Activated CD4-positive, alpha-beta memory T cell treated with anti-CD3 and anti-CD28 coated beads for 36 hours (primary cell): ENCODE results near the gene GLYR1. TPM values are rescaled to one million over a fixed set of nuclear protein-coding genes. Genes with fewer than 3 reads are reported as not detected.

Source experiments
- CTCF ChIA-PET: fragments of 350-600 bp; sonication (Branson Sonifier 250); formaldehyde crosslinking; loops from one replicate; lab custom pipeline; 2021; ENCODE audit warnings: antibody characterized with exemption, inconsistent platforms; lab: Charles Lee
- POLR2A ChIA-PET: fragments of 350-600 bp; sonication (Branson Sonifier 250); formaldehyde crosslinking; loops from one replicate; lab custom pipeline; 2021; ENCODE audit warnings: antibody characterized with exemption; lab: Charles Lee
- DNase-seq: peaks from one replicate; pipeline ENCODE4 v3.0.0-alpha.2; 2020
- H3K27ac Mint-ChIP-seq: one replicate; pipeline ENCODE4 v1.8.0; 2021; ENCODE audit warnings: mixed read lengths
- H3K27me3 Mint-ChIP-seq: one replicate; pipeline ENCODE4 v1.8.0; 2021; ENCODE audit warnings: mixed read lengths
- H3K36me3 Mint-ChIP-seq: one replicate; pipeline ENCODE4 v1.8.0; 2021; ENCODE audit warnings: mixed read lengths
- H3K4me1 Mint-ChIP-seq: one replicate; pipeline ENCODE4 v1.8.0; 2021; ENCODE audit warnings: low read depth, mixed read lengths
- H3K4me3 Mint-ChIP-seq: one replicate; pipeline ENCODE4 v1.8.0; 2021; ENCODE audit warnings: mild to moderate bottlenecking, mixed read lengths
- H3K9me3 Mint-ChIP-seq: one replicate; pipeline ENCODE4 v1.8.0; 2021; ENCODE audit warnings: mixed read lengths
- intact Hi-C: fragments of 100-400 bp; cut with micrococcal nuclease; formaldehyde crosslinking; loops from one replicate; pipeline ENCODE4 v1.15.1; 2023
- total RNA-seq, 2 experiments: library from RNA; stranded (reverse); gene quantifications; one replicate each; pipeline ENCODE4 v1.2.3, GENCODE V29; 2021

The GLYR1 gene
- total RNA-seq, 2 experiments from 2014 or later: 71.6 to 73.3 TPM

- no peaks in the 10 kb centered on the region for H3K27me3 Mint-ChIP-seq
- POLR2A ChIA-PET: interaction anchor here (0.8 kb wide), 1 partner anchor 18 kb away, joined by 3 read pairs; no protein-coding TSS in a partner anchor
- H3K4me1 Mint-ChIP-seq: no peaks in the 10 kb centered on the region
- H3K36me3 Mint-ChIP-seq: peaks cover 42% of the 10 kb centered on the region
- intact Hi-C loops: no loop called here
- no peak overlapping the region for H3K4me3 Mint-ChIP-seq
- H3K27ac Mint-ChIP-seq: no peak overlapping the region
- no peaks in the 10 kb centered on the region for H3K9me3 Mint-ChIP-seq
- no peak for DNase-seq
- CTCF ChIA-PET: no interaction called here
Observed at GRCh38 chr16:4874666-4875065, 27.6 kb upstream of the GLYR1 start.

GRCh38 chr16:4873091-4873490 lies 26.0 kb upstream of the GLYR1 start:
- Mint-ChIP-seq H3K4me3 (no peak overlapping the region), H3K9me3 (no peaks in the 10 kb centered on the region), H3K4me1 (no peaks in the 10 kb centered on the region), H3K27ac (no peak overlapping the region), H3K36me3 (peaks cover 44% of the 10 kb centered on the region), H3K27me3 (no peaks in the 10 kb centered on the region)
- ChIA-PET CTCF (no interaction called here), POLR2A (no interaction called here)
- no peak for DNase-seq
- intact Hi-C loops: no loop called here

- H3K4me3 Mint-ChIP-seq: no peak overlapping the region
- DNase-seq: no peak
- intact Hi-C loops: no loop called here
- peaks cover 2% of the 10 kb centered on the region for H3K4me1 Mint-ChIP-seq
- ChIA-PET POLR2A (no interaction called here), CTCF (no interaction called here)
- peaks cover 35% of the 10 kb centered on the region for H3K36me3 Mint-ChIP-seq
- H3K27ac Mint-ChIP-seq: no peak overlapping the region
- no peaks in the 10 kb centered on the region for H3K9me3 Mint-ChIP-seq
- H3K27me3 Mint-ChIP-seq: no peaks in the 10 kb centered on the region
Observed at GRCh38 chr16:4871071-4871470, 24.0 kb upstream of the GLYR1 start.

- no peaks in the 10 kb centered on the region for H3K9me3 Mint-ChIP-seq
- ChIA-PET CTCF (no interaction called here), POLR2A (no interaction called here)
- H3K4me3 Mint-ChIP-seq: no peak overlapping the region
- DNase-seq: no peak
- peaks cover 29% of the 10 kb centered on the region for H3K36me3 Mint-ChIP-seq
- no peak overlapping the region for H3K27ac Mint-ChIP-seq
- peaks cover 2% of the 10 kb centered on the region for H3K4me1 Mint-ChIP-seq
- intact Hi-C loops: no loop called here
- no peaks in the 10 kb centered on the region for H3K27me3 Mint-ChIP-seq
Observed at GRCh38 chr16:4870138-4870671, 23.1 kb upstream of the GLYR1 start.

- H3K27ac Mint-ChIP-seq: no peak overlapping the region
- H3K36me3 Mint-ChIP-seq: peaks cover 21% of the 10 kb centered on the region
- no peaks in the 10 kb centered on the region for H3K27me3 Mint-ChIP-seq
- intact Hi-C loops: no loop called here
- no peak overlapping the region for H3K4me3 Mint-ChIP-seq
- ChIA-PET POLR2A (no interaction called here), CTCF (no interaction called here)
- no peaks in the 10 kb centered on the region for H3K9me3 Mint-ChIP-seq
- H3K4me1 Mint-ChIP-seq: peaks cover 2% of the 10 kb centered on the region
- no peak for DNase-seq
Observed at GRCh38 chr16:4869147-4869805, 22.2 kb upstream of the GLYR1 start.

GRCh38 chr16:4868535-4868934 lies 21.4 kb upstream of the GLYR1 start:
- H3K27me3 Mint-ChIP-seq: no peaks in the 10 kb centered on the region
- POLR2A ChIA-PET: no interaction called here
- CTCF ChIA-PET: no interaction called here
- peaks cover 5% of the 10 kb centered on the region for H3K4me1 Mint-ChIP-seq
- intact Hi-C loops: no loop called here
- no peak overlapping the region for H3K27ac Mint-ChIP-seq
- DNase-seq: no peak
- peaks cover 24% of the 10 kb centered on the region for H3K36me3 Mint-ChIP-seq
- H3K4me3 Mint-ChIP-seq: no peak overlapping the region
- no peaks in the 10 kb centered on the region for H3K9me3 Mint-ChIP-seq

GRCh38 chr16:4868026-4868425 lies 20.9 kb upstream of the GLYR1 start:
- no peaks in the 10 kb centered on the region for H3K27me3 Mint-ChIP-seq
- POLR2A ChIA-PET: no interaction called here
- CTCF ChIA-PET: no interaction called here
- no peak overlapping the region for H3K4me3 Mint-ChIP-seq
- no peak for DNase-seq
- no peak overlapping the region for H3K27ac Mint-ChIP-seq
- intact Hi-C loops: no loop called here
- peaks cover 6% of the 10 kb centered on the region for H3K4me1 Mint-ChIP-seq
- peaks cover 22% of the 10 kb centered on the region for H3K36me3 Mint-ChIP-seq
- H3K9me3 Mint-ChIP-seq: no peaks in the 10 kb centered on the region

GRCh38 chr16:4866586-4866985 lies 19.5 kb upstream of the GLYR1 start:
- POLR2A ChIA-PET: no interaction called here
- no peak overlapping the region for H3K27ac Mint-ChIP-seq
- H3K27me3 Mint-ChIP-seq: no peaks in the 10 kb centered on the region
- CTCF ChIA-PET: interaction anchor here (0.7 kb wide), 1 partner anchor 9 kb away, joined by 3 read pairs; no protein-coding TSS in a partner anchor
- intact Hi-C loops: no loop called here
- DNase-seq: no peak
- peaks cover 13% of the 10 kb centered on the region for H3K4me1 Mint-ChIP-seq
- H3K36me3 Mint-ChIP-seq: peaks cover 17% of the 10 kb centered on the region
- H3K4me3 Mint-ChIP-seq: no peak overlapping the region
- H3K9me3 Mint-ChIP-seq: no peaks in the 10 kb centered on the region

GRCh38 chr16:4865231-4865860 lies 18.3 kb upstream of the GLYR1 start:
- Mint-ChIP-seq H3K27ac (no peak overlapping the region), H3K9me3 (no peaks in the 10 kb centered on the region), H3K27me3 (no peaks in the 10 kb centered on the region), H3K36me3 (peaks cover 25% of the 10 kb centered on the region), H3K4me3 (no peak overlapping the region), H3K4me1 (peaks cover 13% of the 10 kb centered on the region)
- no peak for DNase-seq
- intact Hi-C loops: no loop called here
- POLR2A ChIA-PET: no interaction called here
- CTCF ChIA-PET: no interaction called here

- intact Hi-C loops: no loop called here
- no peaks in the 10 kb centered on the region for H3K9me3 Mint-ChIP-seq
- CTCF ChIA-PET: no interaction called here
- H3K4me3 Mint-ChIP-seq: no peak overlapping the region
- H3K27ac Mint-ChIP-seq: no peak overlapping the region
- POLR2A ChIA-PET: no interaction called here
- H3K4me1 Mint-ChIP-seq: peaks cover 13% of the 10 kb centered on the region
- no peaks in the 10 kb centered on the region for H3K27me3 Mint-ChIP-seq
- H3K36me3 Mint-ChIP-seq: peaks cover 24% of the 10 kb centered on the region
- DNase-seq: no peak
Observed at GRCh38 chr16:4864728-4865127, 17.6 kb upstream of the GLYR1 start.

GRCh38 chr16:4862639-4863038 lies 15.6 kb upstream of the GLYR1 start:
- Mint-ChIP-seq H3K4me3 (no peak overlapping the region), H3K9me3 (no peaks in the 10 kb centered on the region), H3K4me1 (peaks cover 13% of the 10 kb centered on the region), H3K27me3 (no peaks in the 10 kb centered on the region), H3K27ac (peak overlapping the region; percentile 10), H3K36me3 (peaks cover 36% of the 10 kb centered on the region)
- ChIA-PET CTCF (no interaction called here), POLR2A (no interaction called here)
- DNase-seq: no peak
- intact Hi-C loops: no loop called here

GRCh38 chr16:4860727-4861342 lies 13.7 kb upstream of the GLYR1 start:
- intact Hi-C loops: no loop called here
- no peaks in the 10 kb centered on the region for H3K9me3 Mint-ChIP-seq

More at GRCh38 chr16:4860727-4861342, 13.7 kb upstream of the GLYR1 start:
- no peaks in the 10 kb centered on the region for H3K27me3 Mint-ChIP-seq
- no peak overlapping the region for H3K4me3 Mint-ChIP-seq
- ChIA-PET POLR2A (no interaction called here), CTCF (no interaction called here)
- no peak for DNase-seq
- H3K4me1 Mint-ChIP-seq: peaks cover 11% of the 10 kb centered on the region
- H3K36me3 Mint-ChIP-seq: peaks cover 41% of the 10 kb centered on the region
- H3K27ac Mint-ChIP-seq: no peak overlapping the region
